K562 (cell line): Measurements from ENCODE around the gene OSBPL10. TPM values are rescaled to one million over a fixed set of nuclear protein-coding genes. Genes with fewer than 3 reads are reported as not detected.

ENCODE experiments used
- CHD4 ChIP-seq: fragments of 200-600 bp; sonication (generic); IDR thresholded peaks from 3 replicates; pipeline ENCODE4 v1.6.1; 2012; ENCODE audit warnings: low read depth, mild to moderate bottlenecking, mixed read lengths, low read length, inconsistent platforms; ENCODE audit not compliant: insufficient read depth, insufficient replicate concordance, poor library complexity, severe bottlenecking
- LCOR ChIP-seq: sonication (generic); formaldehyde crosslinking; IDR thresholded peaks from 2 replicates; pipeline ENCODE4 v1.8.0; 2022; ENCODE audit warnings: mild to moderate bottlenecking, missing genetic modification reagents
- PRPF4 ChIP-seq: fragments of 200-400 bp; formaldehyde crosslinking; IDR thresholded peaks from one replicate; pipeline ENCODE4 v1.6.1; 2017; ENCODE audit warnings: low read length, low read depth, mild to moderate bottlenecking; ENCODE audit not compliant: insufficient read depth, poor library complexity, severe bottlenecking
- SIX5 ChIP-seq, 2 experiments: IDR thresholded peaks; 2 replicates each; pipeline ENCODE4 v1.6.1; 2011; ENCODE audit warnings: low read length in 2 of 2, borderline replicate concordance in 1 of 2, low read depth in 1 of 2, mild to moderate bottlenecking in 1 of 2, moderate library complexity in 1 of 2; ENCODE audit not compliant: insufficient read depth in 1 of 2
- ZNF707 ChIP-seq: fragments of 250-450 bp; sonication (Bioruptor Pico); conservative IDR thresholded peaks from 2 replicates; pipeline ENCODE4 v1.8.0; 2022; ENCODE audit warnings: inconsistent platforms, mild to moderate bottlenecking, moderate library complexity
- polyA plus RNA-seq, 8 experiments: library from polyadenylated mRNA; depleted of rRNA in 4 of 8; stranded (reverse) in 5 of 8; unstranded in 3 of 8; fragments of >200 nt; fragmentation: Nextera tagmentation in 2 of 8; fragmentation: Illumina TruSeq in 1 of 8; extraction: Ambion mirVana in 2 of 8; extraction: Trizol in 1 of 8; gene quantifications; 2 replicates each; pipeline versions ENCODE4 v1.2.1 to v1.2.3, GENCODE V29; 2011 to 2014; ENCODE audit warnings: inconsistent platforms in 1 of 8, missing spikeins in 1 of 8
- total RNA-seq, 7 experiments: library from RNA; depleted of rRNA in 6 of 7; stranded (reverse); fragments of >200 nt in 6 of 7; fragmentation: Illumina TruSeq in 2 of 7; extraction: Trizol in 2 of 7; gene quantifications; 2 replicates each; pipeline versions ENCODE4 v1.2.1 to v1.2.3, GENCODE V29; 2011 to 2021; ENCODE audit warnings: low replicate concordance in 1 of 7
- TF ChIP-seq, protein P1 (sequence below): sonication (generic); formaldehyde crosslinking; IDR thresholded peaks from 2 replicates; pipeline ENCODE4 v1.8.1; 2023; ENCODE audit warnings: missing genetic modification reagents, mild to moderate bottlenecking, borderline replicate concordance
- TF ChIP-seq, protein P2 (sequence below): fragments of 450-650 bp; conservative IDR thresholded peaks from 2 replicates; pipeline ENCODE4 v1.6.1; 2016; ENCODE audit warnings: missing genetic modification characterization, low read depth, mild to moderate bottlenecking, missing compliant biosample characterization, moderate library complexity
- TF ChIP-seq, protein P3 (sequence below): fragments of 250-450 bp; sonication (Bioruptor Pico); IDR thresholded peaks from 2 replicates; pipeline ENCODE4 v1.8.0; 2021; ENCODE audit warnings: moderate library complexity, mild to moderate bottlenecking, inconsistent platforms

Gene OSBPL10
- total and polyA plus RNA-seq, 9 of the 15 experiments (the other 6 are each of a cell fraction or from before 2014, with no cell fraction given), result 0.03 to 0.19 (median 0.14) TPM; not detected in 2

DNA sequence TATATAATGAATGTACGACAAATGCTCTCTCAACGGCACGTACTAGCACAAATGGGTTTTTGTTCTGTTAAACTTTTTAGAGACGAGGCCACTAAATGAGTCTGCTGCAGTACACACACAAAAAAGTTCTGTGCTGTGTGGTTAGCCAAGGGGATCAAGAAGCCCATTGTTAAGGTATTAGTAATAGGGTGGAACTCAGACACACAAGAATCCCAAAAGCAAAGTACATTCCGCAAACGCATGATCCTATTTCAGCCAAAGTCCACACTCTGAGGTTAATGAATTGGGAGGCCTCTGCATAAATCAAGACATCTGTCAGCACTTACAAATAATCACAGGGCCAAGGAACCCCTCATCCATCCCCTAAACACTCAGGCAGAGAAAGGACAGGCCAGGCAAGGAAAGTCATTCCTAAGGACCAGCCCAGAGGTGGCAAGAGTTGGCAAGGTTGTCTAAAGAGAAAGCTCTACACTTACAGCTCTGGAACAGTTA lies 12.1 kb downstream of the OSBPL10 start (continued):
- TF ChIP-seq, protein P1, sequence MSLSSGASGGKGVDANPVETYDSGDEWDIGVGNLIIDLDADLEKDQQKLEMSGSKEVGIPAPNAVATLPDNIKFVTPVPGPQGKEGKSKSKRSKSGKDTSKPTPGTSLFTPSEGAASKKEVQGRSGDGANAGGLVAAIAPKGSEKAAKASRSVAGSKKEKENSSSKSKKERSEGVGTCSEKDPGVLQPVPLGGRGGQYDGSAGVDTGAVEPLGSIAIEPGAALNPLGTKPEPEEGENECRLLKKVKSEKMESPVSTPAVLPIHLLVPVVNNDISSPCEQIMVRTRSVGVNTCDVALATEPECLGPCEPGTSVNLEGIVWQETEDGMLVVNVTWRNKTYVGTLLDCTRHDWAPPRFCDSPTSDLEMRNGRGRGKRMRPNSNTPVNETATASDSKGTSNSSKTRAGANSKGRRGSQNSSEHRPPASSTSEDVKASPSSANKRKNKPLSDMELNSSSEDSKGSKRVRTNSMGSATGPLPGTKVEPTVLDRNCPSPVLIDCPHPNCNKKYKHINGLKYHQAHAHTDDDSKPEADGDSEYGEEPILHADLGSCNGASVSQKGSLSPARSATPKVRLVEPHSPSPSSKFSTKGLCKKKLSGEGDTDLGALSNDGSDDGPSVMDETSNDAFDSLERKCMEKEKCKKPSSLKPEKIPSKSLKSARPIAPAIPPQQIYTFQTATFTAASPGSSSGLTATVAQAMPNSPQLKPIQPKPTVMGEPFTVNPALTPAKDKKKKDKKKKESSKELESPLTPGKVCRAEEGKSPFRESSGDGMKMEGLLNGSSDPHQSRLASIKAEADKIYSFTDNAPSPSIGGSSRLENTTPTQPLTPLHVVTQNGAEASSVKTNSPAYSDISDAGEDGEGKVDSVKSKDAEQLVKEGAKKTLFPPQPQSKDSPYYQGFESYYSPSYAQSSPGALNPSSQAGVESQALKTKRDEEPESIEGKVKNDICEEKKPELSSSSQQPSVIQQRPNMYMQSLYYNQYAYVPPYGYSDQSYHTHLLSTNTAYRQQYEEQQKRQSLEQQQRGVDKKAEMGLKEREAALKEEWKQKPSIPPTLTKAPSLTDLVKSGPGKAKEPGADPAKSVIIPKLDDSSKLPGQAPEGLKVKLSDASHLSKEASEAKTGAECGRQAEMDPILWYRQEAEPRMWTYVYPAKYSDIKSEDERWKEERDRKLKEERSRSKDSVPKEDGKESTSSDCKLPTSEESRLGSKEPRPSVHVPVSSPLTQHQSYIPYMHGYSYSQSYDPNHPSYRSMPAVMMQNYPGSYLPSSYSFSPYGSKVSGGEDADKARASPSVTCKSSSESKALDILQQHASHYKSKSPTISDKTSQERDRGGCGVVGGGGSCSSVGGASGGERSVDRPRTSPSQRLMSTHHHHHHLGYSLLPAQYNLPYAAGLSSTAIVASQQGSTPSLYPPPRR (CRISPR knock-in tag), result no peak
- TF ChIP-seq LCOR (CRISPR knock-in tag) (no peak), SIX5 (IDR thresholded peaks at IDR 0.05; ENCODE audit: borderline replicate concordance in 1 of 2, insufficient read depth in 1 of 2, low read depth in 1 of 2, low read length in 2 of 2) (no peak), CHD4 (no peak), PRPF4 (no peak), ZNF707 (CRISPR knock-in tag) (no peak)
- TF ChIP-seq, protein P2, sequence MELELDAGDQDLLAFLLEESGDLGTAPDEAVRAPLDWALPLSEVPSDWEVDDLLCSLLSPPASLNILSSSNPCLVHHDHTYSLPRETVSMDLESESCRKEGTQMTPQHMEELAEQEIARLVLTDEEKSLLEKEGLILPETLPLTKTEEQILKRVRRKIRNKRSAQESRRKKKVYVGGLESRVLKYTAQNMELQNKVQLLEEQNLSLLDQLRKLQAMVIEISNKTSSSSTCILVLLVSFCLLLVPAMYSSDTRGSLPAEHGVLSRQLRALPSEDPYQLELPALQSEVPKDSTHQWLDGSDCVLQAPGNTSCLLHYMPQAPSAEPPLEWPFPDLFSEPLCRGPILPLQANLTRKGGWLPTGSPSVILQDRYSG (tag), result no peak
- TF ChIP-seq, protein P3, sequence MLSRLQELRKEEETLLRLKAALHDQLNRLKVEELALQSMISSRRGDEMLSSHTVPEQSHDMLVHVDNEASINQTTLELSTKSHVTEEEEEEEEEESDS (CRISPR knock-in tag), result no peak
- TF ChIP-seq, all 486 proteins: peak for 0
